GM18511 (cell line): Measurements from ENCODE around the gene WIPF1.
"Not testable (repeated sequence)": the region's sequence is repeated elsewhere in the genome, so short reads cannot be mapped to it uniquely, and the experiment has no call there.

ENCODE experiments used
- ATAC-seq: cut with Tn5 transposase; IDR thresholded peaks from one replicate; pipeline ENCODE4 v1.9.1; 2021; ENCODE audit warnings: mild to moderate bottlenecking, moderate library complexity; ENCODE audit not compliant: unreplicated experiment

Gene WIPF1

DNA sequence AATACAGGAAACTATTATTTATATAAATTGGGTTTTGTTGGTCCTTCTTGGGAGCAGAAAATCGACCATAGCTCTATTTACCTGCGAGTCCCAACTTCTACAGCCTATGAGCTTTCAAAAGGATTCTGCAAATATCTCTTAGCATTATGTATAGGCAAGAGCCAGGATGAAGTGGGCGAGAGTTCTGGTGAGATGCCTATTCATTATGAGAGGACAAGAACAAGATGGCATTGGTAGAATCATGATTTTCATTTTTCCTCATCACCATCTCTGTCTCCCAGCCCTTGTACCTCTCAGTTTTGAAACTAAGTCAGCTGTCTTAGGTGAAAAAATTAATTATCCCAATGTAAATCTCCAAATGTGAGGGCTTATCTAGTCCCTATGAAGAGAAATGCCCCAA, 25.0 kb downstream of the WIPF1 start:
- ATAC-seq: no peak

DNA sequence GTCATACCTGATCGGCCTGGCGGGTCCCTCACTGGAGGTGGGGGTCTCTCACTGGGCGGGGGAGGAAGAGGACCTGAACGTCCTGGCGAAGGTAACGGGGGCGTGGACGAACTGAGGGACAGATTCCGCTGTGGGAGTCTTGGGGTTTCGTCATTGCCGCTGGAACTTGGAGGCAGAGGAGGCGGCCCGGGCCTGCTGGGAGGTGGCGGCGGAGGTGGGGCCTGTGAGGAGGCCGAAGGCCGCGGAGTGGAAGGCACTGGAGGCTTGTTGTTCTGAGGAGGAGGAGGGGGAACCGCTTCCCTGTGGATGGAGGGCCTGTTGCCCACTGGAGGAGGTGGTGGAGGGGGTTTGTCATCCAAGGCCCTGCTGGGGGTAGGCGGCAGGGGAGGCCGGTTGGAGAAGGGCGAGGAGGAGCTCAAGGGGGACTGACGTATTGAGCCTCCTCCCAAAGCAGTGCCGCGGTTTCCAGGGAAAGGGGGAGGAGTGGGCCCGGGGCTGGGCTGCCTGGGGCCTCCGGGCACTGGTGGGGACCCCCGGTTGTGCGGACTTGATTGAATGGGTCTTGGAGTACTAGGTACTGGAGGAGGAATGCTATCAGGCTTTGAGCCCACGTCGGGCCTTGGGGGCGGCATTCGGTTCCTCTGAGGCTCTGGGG, 25.8 kb downstream of the WIPF1 start:
- no peak for ATAC-seq

DNA sequence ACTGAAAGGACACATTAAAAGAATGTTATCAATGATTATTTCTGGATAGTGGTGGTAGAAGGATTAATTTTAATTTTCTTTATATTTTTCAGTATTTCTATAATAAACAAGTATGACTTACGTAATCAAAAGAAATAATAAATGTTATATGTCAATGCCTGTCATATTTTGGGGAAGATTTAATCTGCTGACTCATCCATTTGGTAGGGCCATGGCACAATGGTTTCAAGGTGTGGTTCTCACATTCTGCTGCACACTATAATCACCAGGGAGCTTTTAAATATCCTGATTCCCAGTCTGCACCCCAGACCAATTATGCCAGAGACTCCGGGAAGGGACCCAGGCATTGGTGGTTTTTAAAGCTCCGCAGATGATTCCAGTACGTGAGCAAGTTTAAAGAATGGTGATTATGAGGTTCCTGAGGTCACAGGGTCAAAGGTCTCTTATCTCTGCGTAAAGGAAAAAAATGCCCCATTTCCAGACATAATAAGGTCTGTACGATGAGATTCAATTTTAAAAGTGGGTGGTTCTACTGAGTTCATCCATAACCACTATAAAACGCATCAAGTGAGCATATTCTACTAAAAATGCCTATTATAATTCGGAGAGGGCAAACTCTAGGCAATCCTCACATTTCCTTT, 27.2 kb downstream of the WIPF1 start:
- ATAC-seq: no peak

DNA sequence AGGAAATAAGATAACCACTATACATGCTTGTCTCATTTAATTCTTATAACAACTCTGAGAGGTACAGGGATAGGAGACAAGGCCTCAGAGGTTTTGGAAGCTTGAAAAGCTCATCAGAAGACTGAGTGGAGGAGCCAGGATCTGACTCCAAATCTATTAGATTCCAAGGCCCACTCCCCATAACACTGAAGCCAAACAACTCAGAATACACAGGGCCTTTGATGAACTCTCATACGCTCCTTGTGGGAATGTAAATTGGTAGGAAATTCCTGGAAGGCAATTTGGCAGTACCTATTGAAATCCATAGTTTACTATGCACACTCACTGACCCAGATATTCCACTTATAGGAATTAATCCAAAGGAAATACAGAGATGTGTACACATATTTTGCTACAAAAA, 27.9 kb downstream of the WIPF1 start:
- ATAC-seq: no peak

DNA sequence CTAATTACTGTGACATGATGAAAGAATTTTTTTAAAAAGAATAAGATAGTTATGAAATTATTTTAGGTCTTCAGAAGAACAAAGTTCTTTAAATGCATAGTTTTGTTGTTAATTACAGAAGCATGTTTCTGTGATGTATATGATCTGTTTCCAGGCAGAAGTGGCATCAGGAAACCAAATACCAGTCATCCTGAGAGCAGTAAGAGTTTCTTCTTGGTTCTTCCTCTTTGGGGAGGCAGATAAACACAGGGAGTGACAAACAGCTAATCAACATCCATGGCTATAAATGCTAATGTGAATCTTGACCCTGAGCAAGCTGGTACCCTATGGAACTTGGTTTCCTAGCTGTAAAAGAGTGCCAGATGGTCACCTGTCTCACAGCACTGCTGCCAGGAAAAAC, 29.2 kb downstream of the WIPF1 start:
- peak; percentile 46 for ATAC-seq

DNA sequence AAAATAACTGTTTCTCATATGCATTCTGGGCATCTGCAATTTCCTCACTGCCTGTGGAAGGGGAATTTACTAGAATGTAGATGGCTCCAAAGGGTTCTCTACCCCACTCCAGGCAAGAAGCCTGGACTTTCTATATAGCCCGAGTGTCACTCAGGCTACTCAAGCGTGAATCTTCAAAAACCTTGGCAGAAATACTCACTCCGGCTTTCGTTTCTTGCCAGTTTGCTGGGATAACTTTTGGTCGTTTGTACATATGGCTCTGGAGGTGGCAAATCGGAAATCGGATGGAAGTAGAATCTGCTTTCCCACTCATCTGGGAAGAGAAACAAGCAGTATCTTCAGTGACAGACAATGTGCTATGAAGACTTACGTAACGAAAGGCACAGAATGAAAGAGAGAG, 30.7 kb downstream of the WIPF1 start:
- no peak for ATAC-seq

DNA sequence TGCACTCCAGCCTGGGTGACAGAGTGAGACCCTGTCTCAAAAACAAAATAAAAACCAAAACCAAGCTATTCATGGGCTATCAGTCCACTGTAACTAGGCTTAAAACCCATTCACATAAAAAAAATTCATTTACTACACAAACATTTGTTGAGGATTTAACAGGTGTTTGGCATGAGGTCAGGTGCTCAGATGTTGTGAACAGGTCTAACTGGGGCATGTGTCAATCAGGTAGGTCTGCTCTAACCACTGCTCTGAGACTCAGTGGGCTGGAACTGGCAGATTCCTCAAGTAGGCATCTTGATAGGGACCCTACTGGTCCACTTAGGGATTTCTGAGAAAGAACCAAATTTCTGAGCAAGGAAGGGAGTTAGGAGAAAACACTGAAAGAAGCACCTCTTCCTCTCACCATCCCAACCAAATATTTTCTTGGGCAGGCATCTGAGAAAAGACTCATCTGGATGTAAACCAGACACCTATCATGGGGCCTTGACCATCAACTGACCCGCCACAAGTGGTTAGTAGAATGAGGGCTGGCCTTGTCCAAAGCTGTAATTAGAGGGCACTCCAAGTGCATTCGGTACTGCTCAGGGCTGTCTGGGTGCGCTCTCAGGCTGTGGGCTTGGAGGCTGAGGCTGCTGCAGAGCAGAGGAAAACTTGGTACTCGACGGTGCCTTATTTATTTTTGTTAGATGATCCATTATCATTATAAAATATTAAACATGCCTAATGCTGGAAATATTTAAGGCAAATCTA, 33.9 kb downstream of the WIPF1 start:
- no peak for ATAC-seq

DNA sequence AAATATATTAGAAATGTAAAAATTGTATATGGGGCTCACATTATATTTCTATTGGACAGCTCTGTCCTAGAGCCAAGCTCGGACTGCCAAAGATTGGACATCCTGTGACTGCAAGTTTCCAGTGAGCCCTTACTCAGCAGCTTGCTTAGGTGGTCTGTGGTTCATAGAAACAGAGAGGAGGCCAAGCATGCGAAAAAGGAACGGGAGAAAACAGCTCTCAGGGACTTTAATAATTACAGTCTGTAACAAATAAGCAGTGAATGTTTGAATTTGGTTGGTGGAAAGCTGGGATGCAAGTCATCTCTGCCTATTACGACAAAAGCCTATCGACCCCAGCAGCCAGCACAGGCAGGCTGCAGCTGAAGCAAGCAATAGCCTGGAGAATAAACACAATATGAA, 35.6 kb downstream of the WIPF1 start:
- no peak for ATAC-seq

DNA sequence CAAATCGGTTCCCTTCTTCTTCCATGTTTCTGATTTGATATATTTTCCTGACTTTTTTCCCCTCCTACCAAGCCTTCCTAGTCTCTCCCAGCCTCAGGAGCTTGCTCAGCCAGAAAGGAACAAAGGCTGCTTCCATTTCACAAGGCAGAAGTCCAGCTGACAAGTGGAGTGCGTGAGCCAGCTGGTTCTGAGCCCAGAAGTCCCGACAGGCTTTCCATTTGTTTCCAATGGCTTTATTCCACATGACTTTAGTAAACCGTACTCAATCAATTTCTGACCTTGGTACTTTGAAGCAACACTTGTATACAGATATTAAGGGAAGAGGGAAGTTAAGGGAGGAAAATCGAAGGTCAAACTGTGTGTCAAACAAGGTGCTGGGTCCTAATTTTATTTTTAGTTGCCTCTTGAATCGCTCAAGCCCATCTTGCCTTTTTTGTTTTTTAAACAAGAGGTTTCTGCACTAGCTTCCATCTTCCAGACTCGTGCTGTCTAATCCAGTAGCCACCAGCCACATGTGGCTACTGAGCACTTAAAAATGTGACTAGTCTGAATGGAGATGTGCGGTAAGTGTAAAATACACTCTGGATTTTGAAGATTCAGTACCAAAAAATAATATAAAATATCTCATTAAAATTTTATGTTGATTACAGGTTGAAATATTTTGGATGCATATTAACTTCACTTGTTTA, 36.2 kb downstream of the WIPF1 start:
- no peak for ATAC-seq

DNA sequence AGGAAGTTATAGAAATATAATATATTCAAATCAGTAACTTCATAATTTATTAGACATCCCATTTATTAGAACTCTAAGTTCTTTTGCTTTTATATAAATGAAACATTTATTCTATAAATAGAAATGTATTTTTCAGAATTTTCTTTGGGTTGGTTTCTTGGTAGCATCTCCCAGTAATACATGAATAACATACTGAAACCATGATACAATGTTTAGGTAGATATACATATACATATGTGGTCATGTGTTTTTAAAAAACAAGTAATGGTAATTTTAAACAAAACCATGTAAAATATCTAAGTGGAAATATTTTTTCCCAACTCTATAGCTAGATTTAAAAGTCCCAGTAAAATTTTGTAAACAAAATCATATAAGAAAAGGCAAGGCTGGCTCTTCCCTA, 36.9 kb downstream of the WIPF1 start:
- ATAC-seq: no peak

DNA sequence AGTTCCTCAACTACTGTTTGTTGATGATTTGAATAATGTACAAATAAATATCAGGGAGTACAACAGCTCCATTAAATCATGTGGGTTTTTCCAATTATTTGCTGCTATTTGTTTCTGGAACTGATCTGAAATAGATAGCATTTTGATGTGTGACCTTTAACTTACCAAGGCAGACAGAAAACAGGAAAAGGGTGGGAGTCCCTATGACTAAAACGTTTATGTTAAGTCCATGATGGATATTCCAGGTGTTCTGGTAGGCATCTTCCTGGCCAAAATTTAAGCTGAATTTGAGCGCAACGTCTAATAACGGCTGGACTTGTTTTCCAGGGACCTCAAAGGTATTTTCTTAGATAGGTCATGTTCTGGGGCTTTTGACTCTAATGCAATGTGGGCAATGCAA, 41.6 kb downstream of the WIPF1 start:
- ATAC-seq: no peak

DNA sequence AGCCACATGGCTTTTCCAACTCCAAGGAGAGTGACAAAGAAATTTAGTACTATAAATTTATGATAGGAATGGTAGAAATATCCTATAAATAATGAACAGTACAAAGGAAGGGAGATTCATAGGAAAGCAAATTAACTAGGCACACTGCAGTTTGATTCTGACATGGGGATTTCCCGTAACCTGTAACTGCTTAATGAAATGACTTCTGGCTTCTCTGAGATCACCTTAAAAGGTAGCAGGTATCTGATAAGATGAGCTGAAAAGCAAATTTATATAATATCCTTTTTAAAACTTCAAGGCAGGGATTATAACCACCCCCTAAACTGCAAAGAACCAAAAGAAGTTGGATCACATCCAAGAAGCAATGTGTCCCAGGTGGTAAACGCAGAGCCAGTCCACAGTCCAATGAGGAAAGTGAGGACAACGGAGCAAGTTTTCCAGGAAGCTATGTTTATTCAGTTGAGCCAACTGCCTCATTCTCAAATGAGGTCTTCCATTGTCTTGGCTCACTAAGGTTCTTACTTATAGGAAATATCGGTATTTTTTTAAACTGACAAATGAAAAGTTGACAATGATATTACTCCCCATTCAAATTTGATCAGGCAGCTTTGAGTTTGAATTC, 43.0 kb downstream of the WIPF1 start:
- ATAC-seq: peak; percentile 18

DNA sequence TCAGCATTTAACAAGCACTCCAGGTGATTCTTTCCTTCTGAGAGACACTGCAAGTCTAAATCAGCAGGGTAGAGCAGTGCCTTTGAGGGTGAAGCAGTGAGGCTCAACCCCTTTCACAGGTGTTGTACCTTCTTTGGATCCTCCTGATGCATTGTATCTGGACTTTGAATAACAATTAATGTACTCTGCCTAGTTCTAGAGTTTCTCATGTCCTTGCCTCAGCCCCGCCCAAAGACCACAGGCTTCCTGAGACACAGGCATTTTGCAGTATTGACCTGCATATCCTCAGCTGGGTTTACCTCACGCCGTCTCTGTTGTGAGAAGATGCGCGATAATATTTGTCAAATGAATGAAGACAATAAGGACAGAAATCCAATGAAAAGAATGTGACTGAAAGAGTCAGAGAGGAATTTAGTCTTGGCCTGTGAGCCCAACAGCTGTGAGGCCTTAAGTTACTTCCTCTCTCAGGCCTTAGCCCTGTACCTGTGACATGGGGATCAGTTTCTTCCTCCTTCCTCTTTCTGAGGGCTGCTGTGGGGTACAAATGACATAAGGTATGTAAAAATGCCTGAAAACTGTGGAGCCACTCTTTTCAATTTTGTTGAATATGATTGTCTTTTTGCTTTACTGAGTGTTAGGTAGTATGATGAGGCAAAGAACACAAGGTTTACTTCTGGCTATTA, 43.7 kb downstream of the WIPF1 start:
- ATAC-seq: peak; percentile 75

DNA sequence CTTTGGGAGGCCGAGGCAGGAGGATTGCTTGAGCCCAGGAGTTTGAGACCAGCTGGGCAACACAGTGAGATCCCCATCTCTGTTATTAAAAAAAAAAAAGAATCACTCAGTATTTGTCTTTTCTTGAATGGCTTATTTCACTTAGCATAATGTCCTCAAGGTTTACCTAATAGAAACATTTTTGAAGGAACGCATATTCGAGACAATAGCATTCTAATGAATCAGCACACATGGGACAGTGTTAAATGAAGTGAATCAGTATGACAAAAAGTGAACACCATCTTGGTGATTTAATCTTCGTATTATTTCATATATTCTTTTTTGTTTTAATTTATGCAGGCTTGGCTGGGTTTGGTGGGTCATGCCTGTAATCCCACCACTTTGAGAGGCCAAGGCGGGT, 44.7 kb downstream of the WIPF1 start:
- no peak for ATAC-seq

DNA sequence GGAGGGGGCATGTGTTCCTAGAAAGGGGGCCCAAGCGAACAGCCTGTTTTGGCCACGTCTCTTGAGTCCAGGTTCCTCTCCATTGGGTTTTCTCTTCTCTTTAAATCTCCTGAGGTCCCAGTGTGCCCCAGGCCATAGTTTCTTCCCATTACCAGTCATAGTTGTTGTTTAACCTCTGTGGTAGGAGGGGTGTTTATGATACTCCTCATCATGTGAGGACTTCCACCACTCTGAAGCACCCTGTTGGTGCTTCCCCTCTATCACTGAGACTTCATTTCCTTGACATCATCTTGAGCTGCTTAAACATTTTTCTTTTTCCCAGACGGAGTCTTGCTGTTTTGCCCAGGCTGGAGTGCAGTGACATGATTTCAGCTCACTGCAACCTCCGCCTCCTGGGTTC, 45.9 kb downstream of the WIPF1 start:
- no peak for ATAC-seq

DNA sequence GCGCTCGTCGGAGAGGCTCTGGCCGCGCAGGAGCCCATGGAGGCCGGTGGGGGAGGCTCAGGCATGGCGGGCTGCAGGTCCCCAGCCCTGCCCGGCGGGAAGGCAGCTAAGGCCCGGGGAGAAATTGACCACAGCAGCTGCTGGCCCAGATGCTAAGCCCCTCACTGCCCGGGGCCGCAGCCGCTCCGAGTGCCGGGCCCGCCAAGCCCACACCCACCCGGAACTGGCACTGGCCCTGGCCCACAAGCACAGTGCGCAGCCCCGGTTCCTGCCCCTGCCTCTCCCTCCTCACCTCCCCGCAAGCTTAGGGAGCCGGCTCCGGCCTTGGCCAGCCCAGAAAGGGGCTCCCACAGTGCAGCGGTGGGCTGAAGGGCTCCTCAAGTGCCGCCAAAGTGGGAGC, 49.0 kb downstream of the WIPF1 start:
- not testable (repeated sequence) for ATAC-seq

DNA sequence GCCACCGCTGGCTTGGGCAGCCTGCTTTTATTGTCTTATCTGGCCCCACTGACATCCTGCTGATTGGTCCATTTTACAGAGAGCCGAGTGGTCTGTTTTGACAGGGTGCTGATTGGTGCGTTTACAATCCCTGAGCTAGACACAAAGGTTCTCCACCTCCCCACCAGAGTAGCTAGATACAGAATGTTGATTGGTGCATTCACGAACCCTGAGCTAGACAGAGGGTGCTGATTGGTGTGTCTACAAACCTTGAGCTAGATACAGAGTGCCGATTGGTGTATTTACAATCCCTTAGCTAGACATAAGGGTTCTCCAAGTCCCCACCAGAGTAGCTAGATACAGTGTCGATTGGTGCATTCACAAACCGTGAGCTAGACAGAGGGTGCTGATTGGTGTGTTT, 49.6 kb downstream of the WIPF1 start:
- not testable (repeated sequence) for ATAC-seq

DNA sequence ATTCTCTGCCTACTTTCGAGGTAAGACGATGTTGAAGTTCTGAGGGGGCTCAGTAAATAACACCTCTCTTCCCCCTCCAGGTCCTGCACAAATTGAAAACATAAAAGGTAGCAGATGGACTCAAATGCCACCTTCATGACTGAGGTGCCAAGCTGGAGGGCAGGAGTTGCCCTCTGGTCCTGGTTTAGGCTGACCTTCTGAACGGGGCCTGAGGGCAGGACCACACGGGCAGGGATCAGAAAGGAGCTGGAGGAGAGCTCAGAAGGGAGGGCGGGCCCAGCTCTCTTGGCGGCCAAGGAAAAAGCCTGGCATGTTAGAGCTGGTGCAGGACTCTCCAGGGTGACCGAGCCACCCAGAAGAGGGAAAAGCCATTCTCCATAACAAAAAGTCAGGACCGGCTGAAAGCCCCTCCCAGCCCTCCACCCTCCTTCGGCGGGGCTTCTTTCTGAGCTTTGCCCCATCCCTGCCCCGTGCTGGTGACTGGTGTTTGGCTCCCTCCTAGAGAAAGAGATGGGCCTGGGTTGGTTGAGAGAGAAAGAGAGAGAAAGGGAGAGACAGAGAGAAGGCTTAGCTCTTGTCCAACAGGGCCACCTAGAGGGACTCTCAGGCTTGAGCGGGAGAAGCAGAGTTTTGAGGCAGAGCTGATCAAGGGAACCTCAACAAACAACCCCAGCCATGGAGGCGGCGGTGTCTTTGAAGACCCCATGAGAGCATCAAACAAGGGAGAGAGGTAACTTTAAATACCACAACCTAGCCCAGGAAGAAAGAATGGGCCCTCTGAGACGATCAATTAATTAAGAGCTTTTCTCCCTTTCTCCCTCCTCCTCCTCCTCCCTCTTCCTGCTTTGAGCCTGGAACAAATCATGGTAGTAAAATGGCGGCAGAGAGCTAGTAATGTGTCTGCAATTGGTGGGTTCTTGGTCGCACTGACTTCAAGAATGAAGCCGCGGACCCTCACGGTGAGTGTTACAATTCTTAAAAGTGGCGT, 50.8 kb downstream of the WIPF1 start:
- ATAC-seq: peak; percentile 68

DNA sequence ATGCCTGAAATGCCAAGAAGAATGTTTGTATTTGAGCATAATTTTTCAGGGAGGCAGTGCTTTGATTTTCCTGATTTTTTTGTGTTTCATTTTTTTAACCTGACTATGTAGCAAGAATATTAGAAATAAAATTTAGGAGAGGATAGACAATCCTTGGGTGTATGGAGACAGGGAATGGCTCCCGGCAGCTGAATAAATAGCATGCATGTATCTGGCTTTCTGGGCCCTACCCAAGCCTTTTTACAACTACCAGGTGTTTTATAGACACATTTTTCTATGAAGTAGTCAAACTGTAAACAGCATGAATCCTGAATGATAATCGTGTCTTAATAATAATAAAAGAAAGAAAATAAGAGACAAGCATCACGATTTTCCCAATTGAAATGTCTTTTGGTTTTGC, 52.4 kb downstream of the WIPF1 start:
- ATAC-seq: no peak
